Caco-2 (cell line): ENCODE measurements around the gene ZNFX1. TPM values are rescaled to one million over a fixed set of nuclear protein-coding genes. Genes with fewer than 3 reads are reported as not detected.

Source experiments
- BruUV-seq: library from RNA; stranded (reverse); fragments of 400-500 nt; replicated peaks from 2 replicates; lab custom pipeline; 2021; lab: Mats Ljungman, UMichigan
- CTCF ChIA-PET: fragments of 300-600 bp; sonication (Branson Sonifier 250); formaldehyde crosslinking; loops from one replicate; lab custom pipeline; 2022; ENCODE audit warnings: antibody characterized with exemption; lab: Charles Lee
- POLR2A ChIA-PET: fragments of 300-600 bp; sonication (Branson Sonifier 250); formaldehyde crosslinking; loops from one replicate; lab custom pipeline; 2022; ENCODE audit warnings: antibody characterized with exemption; lab: Charles Lee
- DNase-seq, 2 experiments: peaks; one replicate each; pipeline versions ENCODE4 v3.0.0 to v3.0.0-alpha.2; 2020 to 2022
- H3K27me3 ChIP-seq: replicated peaks from 2 replicates; pipeline ENCODE4 v1.6.0; 2011; ENCODE audit warnings: low read length; ENCODE audit not compliant: control insufficient read depth, insufficient read depth
- H3K36me3 ChIP-seq: 2 replicates; pipeline ENCODE4 v1.5.1; 2011; ENCODE audit warnings: low read length; ENCODE audit not compliant: control insufficient read depth, insufficient read depth
- H3K4me1 ChIP-seq: fragments of 250-450 bp; sonication (Bioruptor Pico); 2 replicates; pipeline ENCODE4 v1.5.1; 2020; ENCODE audit warnings: mild to moderate bottlenecking
- H3K4me3 ChIP-seq: 2 replicates; pipeline ENCODE4 v1.5.1; 2011; ENCODE audit warnings: low read depth, mild to moderate bottlenecking, control low read depth, low read length
- H3K9me3 ChIP-seq: fragments of 250-450 bp; sonication (Bioruptor Pico); 2 replicates; pipeline ENCODE4 v1.5.1; 2020; ENCODE audit warnings: mild to moderate bottlenecking, moderate library complexity
- H3K27ac Mint-ChIP-seq: one replicate; pipeline ENCODE4 v1.8.0; 2022; ENCODE audit warnings: mixed read lengths; ENCODE audit not compliant: unreplicated experiment
- H3K27me3 Mint-ChIP-seq: one replicate; pipeline ENCODE4 v1.8.0; 2022; ENCODE audit warnings: mixed read lengths; ENCODE audit not compliant: insufficient read depth, unreplicated experiment
- H3K36me3 Mint-ChIP-seq: one replicate; pipeline ENCODE4 v1.8.0; 2022; ENCODE audit warnings: mild to moderate bottlenecking, mixed read lengths; ENCODE audit not compliant: insufficient read depth, unreplicated experiment
- H3K4me1 Mint-ChIP-seq: one replicate; pipeline ENCODE4 v1.8.0; 2022; ENCODE audit warnings: low read depth, mixed read lengths; ENCODE audit not compliant: unreplicated experiment
- H3K4me3 Mint-ChIP-seq: one replicate; pipeline ENCODE4 v1.8.0; 2022; ENCODE audit warnings: mild to moderate bottlenecking, moderate library complexity, mixed read lengths; ENCODE audit not compliant: unreplicated experiment
- H3K9me3 Mint-ChIP-seq: one replicate; pipeline ENCODE4 v1.8.0; 2022; ENCODE audit warnings: mixed read lengths; ENCODE audit not compliant: unreplicated experiment
- CTCF ChIP-seq, 2 experiments: fragments of 200-600 bp in 1 of 2; IDR thresholded peaks; 1 replicate in 1 of 2; 2 replicates in 1 of 2; pipeline versions ENCODE4 v1.5.1 to v1.8.0; 2011 to 2022; ENCODE audit warnings: antibody characterized with exemption in 1 of 2, control low read depth in 1 of 2, inconsistent platforms in 1 of 2, low read depth in 1 of 2, low read length in 1 of 2, mild to moderate bottlenecking in 1 of 2, moderate library complexity in 1 of 2; ENCODE audit not compliant: insufficient read depth in 1 of 2, severe bottlenecking in 1 of 2, unreplicated experiment in 1 of 2
- intact Hi-C: fragments of 100-400 bp; cut with micrococcal nuclease; formaldehyde crosslinking; loops from one replicate; pipeline ENCODE4 v1.10.0; 2022; ENCODE audit not compliant: unreplicated experiment
- total RNA-seq: library from RNA; stranded (reverse); gene quantifications from 2 replicates; pipeline ENCODE4 v1.2.3, GENCODE V29; 2022

ZNFX1 gene
- total RNA-seq, 1 experiment from 2014 or later: 34.0 TPM

DNA sequence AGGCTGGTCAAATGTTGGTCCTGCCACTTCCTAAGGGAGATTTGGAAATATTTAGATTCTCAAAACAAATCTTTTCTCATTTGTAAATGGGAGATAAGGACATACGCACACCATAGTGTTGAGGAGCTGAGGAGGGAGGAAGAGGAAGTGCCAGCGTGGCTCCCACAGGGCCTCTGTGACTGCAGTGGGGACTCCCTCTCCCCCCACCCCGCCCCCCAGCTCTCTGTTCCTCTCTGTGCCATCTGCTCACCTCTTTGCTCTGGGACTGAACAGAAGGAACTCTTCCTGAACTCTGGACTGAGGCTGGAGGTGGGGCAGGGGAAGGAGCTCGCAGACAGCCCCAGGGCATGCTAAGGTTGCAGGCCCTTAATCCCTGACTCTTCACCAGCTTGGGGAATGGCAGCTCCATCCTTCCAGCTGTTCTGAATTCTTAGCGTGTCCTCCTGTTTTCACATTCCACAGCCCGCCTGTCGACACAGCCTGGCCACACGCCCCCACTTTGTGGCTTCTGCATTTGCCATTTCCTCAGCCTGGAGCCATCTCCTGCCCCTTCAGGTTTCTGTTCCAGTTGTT lies 47.2 kb downstream of the ZNFX1 start:
- DNase-seq: peak; percentile 85 to 92
- H3K9me3 Mint-ChIP-seq: no peaks in the 10 kb centered on the region
- Histone ChIP-seq H3K9me3 (no peaks in the 10 kb centered on the region), H3K36me3 (peaks cover 23% of the 10 kb centered on the region), H3K4me1 (peaks cover 22% of the 10 kb centered on the region), H3K4me3 (no peak overlapping the region), H3K27me3 (no peaks in the 10 kb centered on the region)
- peak overlapping the region; percentile 22 for H3K27ac Mint-ChIP-seq
- no peaks in the 10 kb centered on the region for H3K27me3 Mint-ChIP-seq
- no peak for TF ChIP-seq CTCF (IDR thresholded peaks at IDR 0.05; ENCODE audit: insufficient read depth in 1 of 2, low read depth in 1 of 2, low read length in 1 of 2, severe bottlenecking in 1 of 2, unreplicated experiment in 1 of 2)
- CTCF ChIA-PET: interaction anchor here (0.6 to 2.2 kb wide), 8 partner anchors 11 to 472 kb away, joined by 3 to 22 read pairs (median 4); partner anchors contain the start of gene DDX27
- intact Hi-C loops: no loop called here
- H3K36me3 Mint-ChIP-seq: peaks cover 97% of the 10 kb centered on the region
- H3K4me3 Mint-ChIP-seq: no peak overlapping the region
- POLR2A ChIA-PET: interaction anchor here (0.6 to 1.3 kb wide), 4 partner anchors 12 to 685 kb away, joined by 3 to 10 read pairs (median 3); partner anchors contain the start of gene DDX27
- BruUV-seq: no TSS peak
- peaks cover 19% of the 10 kb centered on the region for H3K4me1 Mint-ChIP-seq

DNA sequence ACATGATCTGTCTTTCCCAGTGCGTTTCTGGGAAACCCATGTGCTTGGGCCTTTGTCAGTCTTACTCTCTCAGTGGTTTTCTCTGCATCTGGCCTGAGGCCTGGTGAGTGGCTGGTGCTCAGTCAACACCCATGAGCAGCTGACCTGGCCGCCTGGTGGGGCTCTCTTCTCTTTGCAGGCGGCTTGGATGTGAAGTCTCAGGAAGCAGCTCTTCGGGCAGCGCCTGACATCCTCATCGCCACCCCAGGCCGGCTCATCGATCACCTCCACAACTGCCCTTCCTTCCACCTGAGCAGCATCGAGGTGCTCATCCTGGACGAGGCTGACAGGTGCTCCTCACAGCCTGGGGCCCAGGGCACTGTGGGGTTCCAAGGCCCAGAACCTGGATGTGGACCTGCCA lies 47.8 kb downstream of the ZNFX1 start:
- Histone ChIP-seq H3K4me1 (peaks cover 22% of the 10 kb centered on the region), H3K36me3 (peaks cover 27% of the 10 kb centered on the region), H3K27me3 (no peaks in the 10 kb centered on the region), H3K9me3 (no peaks in the 10 kb centered on the region), H3K4me3 (no peak overlapping the region)
- H3K36me3 Mint-ChIP-seq: peaks cover 97% of the 10 kb centered on the region
- H3K4me3 Mint-ChIP-seq: no peak overlapping the region
- DNase-seq: no peak
- no peak for TF ChIP-seq CTCF (IDR thresholded peaks at IDR 0.05; ENCODE audit: insufficient read depth in 1 of 2, low read depth in 1 of 2, low read length in 1 of 2, severe bottlenecking in 1 of 2, unreplicated experiment in 1 of 2)
- intact Hi-C loops: no loop called here
- H3K9me3 Mint-ChIP-seq: no peaks in the 10 kb centered on the region
- BruUV-seq: no TSS peak
- H3K27me3 Mint-ChIP-seq: no peaks in the 10 kb centered on the region
- H3K27ac Mint-ChIP-seq: no peak overlapping the region
- ChIA-PET POLR2A (interaction anchor here (1.3 kb wide), 1 partner anchor 11 kb away, joined by 10 read pairs; the partner anchor contains the start of gene DDX27), CTCF (interaction anchor here (1.0 to 2.2 kb wide), 2 partner anchors 11 to 16 kb away, joined by 14 to 22 read pairs; partner anchors contain the start of gene DDX27)
- peaks cover 19% of the 10 kb centered on the region for H3K4me1 Mint-ChIP-seq

DNA sequence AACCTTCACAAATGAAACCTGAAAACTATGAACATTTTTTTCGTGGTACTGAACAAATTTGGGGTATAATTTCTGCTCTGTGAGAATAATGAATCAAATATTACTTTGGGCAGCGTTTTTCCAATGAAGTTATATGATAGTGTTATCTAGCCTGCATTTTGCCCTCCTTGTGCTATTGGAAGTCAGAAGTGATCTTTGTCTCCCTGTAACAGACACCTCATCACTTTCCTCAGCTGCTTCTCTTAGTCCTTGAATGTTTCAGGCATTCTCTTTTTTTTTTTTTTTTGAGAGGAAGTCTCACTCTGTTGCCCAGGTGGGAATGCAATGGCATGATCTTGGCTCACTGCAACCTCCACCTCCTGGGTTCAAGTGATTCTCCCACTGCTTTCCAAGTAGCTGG lies 48.5 kb downstream of the ZNFX1 start:
- Mint-ChIP-seq H3K4me3 (no peak overlapping the region), H3K36me3 (peaks cover 97% of the 10 kb centered on the region), H3K27ac (no peak overlapping the region), H3K9me3 (no peaks in the 10 kb centered on the region), H3K4me1 (peaks cover 19% of the 10 kb centered on the region), H3K27me3 (no peaks in the 10 kb centered on the region)
- no peak for TF ChIP-seq CTCF (IDR thresholded peaks at IDR 0.05; ENCODE audit: insufficient read depth in 1 of 2, low read depth in 1 of 2, low read length in 1 of 2, severe bottlenecking in 1 of 2, unreplicated experiment in 1 of 2)
- Histone ChIP-seq H3K4me1 (peaks cover 22% of the 10 kb centered on the region), H3K36me3 (peaks cover 29% of the 10 kb centered on the region), H3K4me3 (no peak overlapping the region), H3K9me3 (no peaks in the 10 kb centered on the region), H3K27me3 (no peaks in the 10 kb centered on the region)
- ChIA-PET CTCF (interaction anchor here (0.6 to 2.2 kb wide), 2 partner anchors 10 to 109 kb away, joined by 6 to 22 read pairs; partner anchors contain the start of gene DDX27), POLR2A (interaction anchor here (0.7 kb wide), 1 partner anchor 79 kb away, joined by 5 read pairs; no protein-coding TSS in a partner anchor)
- intact Hi-C loops: no loop called here
- no peak for DNase-seq
- BruUV-seq: no TSS peak
